ENCODE measurements around the gene FAM81B. TPM values are rescaled to one million over a fixed set of nuclear protein-coding genes. Genes with fewer than 3 reads are reported as not detected.

The FAM81B gene
- polyA plus RNA-seq, 3 donors = not detected

DNA sequence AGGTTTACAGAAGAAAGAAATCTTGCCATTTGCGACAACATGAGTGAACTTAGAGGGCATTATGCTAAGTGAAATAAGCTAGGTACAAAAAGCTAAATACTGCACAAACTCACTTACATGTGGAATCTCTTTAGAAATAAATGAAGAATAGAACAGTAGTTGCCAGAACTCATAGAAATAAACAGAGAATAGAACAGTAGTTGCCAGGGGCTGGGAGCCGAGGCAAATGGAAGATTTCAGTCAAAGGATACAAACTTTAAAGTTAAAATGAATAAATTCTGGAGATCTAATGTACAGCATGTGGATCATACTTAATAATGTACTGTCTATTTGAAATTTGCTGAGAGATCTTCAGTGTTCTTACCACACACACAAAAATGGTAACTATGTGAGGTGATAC is 63.4 kb downstream of the FAM81B start:
- H3K9me3 ChIP-seq (replicated peaks in 1 of 2; ENCODE audit: control insufficient read depth in 1 of 2, insufficient read depth in 1 of 2, low read length in 2 of 2) = no peaks in the 10 kb centered on the region
- Mint-ChIP-seq H3K4me1 (no peaks in the 10 kb centered on the region), H3K27me3 (ENCODE audit: low read depth in 3 of 3) (peaks cover 0 to 1% (median 0%) of the 10 kb centered on the region in 3 donors), H3K9me3 (peaks cover 0 to 2% (median 0%) of the 10 kb centered on the region in 7 donors), H3K27ac (no peak overlapping the region), H3K4me3 (no peak overlapping the region), H3K36me3 (peaks cover under 1% of the 10 kb centered on the region in 2 donors)
- no peak overlapping the region for H3K4me3 ChIP-seq (replicated peaks in 1 of 3; ENCODE audit: low read depth in 2 of 3, low read length in 3 of 3)
- H3K4me1 ChIP-seq (ENCODE audit: control insufficient read depth in 1 of 2, insufficient read depth in 2 of 2, low read length in 2 of 2) = no peaks in the 10 kb centered on the region
- no peak overlapping the region for H3K9ac ChIP-seq (ENCODE audit: insufficient read depth, low read length, poor library complexity, severe bottlenecking)
- intact Hi-C loops (cut with micrococcal nuclease) = no loop called here
- no peak overlapping the region for H3K4me2 ChIP-seq (replicated peaks; ENCODE audit: extremely low read depth, low read length, poor library complexity, severe bottlenecking)
- no peak overlapping the region for H3K27ac ChIP-seq (ENCODE audit: low read depth in 1 of 2, low read length in 2 of 2)
- TF ChIP-seq, protein P1, sequence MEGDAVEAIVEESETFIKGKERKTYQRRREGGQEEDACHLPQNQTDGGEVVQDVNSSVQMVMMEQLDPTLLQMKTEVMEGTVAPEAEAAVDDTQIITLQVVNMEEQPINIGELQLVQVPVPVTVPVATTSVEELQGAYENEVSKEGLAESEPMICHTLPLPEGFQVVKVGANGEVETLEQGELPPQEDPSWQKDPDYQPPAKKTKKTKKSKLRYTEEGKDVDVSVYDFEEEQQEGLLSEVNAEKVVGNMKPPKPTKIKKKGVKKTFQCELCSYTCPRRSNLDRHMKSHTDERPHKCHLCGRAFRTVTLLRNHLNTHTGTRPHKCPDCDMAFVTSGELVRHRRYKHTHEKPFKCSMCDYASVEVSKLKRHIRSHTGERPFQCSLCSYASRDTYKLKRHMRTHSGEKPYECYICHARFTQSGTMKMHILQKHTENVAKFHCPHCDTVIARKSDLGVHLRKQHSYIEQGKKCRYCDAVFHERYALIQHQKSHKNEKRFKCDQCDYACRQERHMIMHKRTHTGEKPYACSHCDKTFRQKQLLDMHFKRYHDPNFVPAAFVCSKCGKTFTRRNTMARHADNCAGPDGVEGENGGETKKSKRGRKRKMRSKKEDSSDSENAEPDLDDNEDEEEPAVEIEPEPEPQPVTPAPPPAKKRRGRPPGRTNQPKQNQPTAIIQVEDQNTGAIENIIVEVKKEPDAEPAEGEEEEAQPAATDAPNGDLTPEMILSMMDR (IDR thresholded peaks at IDR 0.05) = no peak
- no CpG with 5 or more reads among the region's 2 CpGs for WGBS (ENCODE audit: insufficient coverage)
- H3K79me2 ChIP-seq (ENCODE audit: insufficient read depth, low read length) = no peaks in the 10 kb centered on the region
- no peaks in the 10 kb centered on the region for H3K36me3 ChIP-seq (replicated peaks in 1 of 2; ENCODE audit: control insufficient read depth in 1 of 2, insufficient read depth in 2 of 2, low read length in 2 of 2)
- DNase-seq = no peak
- H2AFZ ChIP-seq (ENCODE audit: insufficient read depth, low read depth, low read length, poor library complexity, severe bottlenecking) = no peak overlapping the region
- H4K20me1 ChIP-seq (ENCODE audit: insufficient read depth, low read length) = no peaks in the 10 kb centered on the region
- H3K27me3 ChIP-seq (ENCODE audit: control insufficient read depth in 2 of 2, insufficient read depth in 2 of 2, low read length in 2 of 2) = no peaks in the 10 kb centered on the region

DNA sequence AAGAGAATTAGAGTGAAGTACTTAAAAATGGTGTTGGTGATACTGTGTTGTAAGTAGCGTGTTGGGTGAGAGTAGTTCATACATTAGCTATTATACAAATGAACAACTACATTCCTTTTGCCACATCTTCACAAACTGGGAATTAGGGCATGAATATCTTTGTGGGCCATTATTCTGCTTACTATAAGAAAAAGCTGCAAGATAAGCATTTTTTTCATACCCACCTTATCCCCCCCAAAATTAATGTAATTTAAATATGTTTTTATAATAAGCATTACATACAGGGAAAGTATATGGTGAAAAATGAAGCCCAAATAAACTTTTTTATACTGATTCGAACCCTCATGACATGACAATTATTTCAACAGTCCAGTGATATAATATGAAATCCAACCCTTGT is 69.5 kb downstream of the FAM81B start:
- no peak overlapping the region for H3K27ac Mint-ChIP-seq
- intact Hi-C loops (cut with micrococcal nuclease) = no loop called here
- Histone ChIP-seq H4K20me1 (ENCODE audit: insufficient read depth, low read length) (no peaks in the 10 kb centered on the region), H3K27ac (ENCODE audit: low read depth in 1 of 2, low read length in 2 of 2) (no peak overlapping the region), H3K27me3 (ENCODE audit: control insufficient read depth in 2 of 2, insufficient read depth in 2 of 2, low read length in 2 of 2) (no peaks in the 10 kb centered on the region), H3K4me2 (replicated peaks; ENCODE audit: extremely low read depth, low read length, poor library complexity, severe bottlenecking) (no peak overlapping the region), H3K9me3 (replicated peaks in 1 of 2; ENCODE audit: control insufficient read depth in 1 of 2, insufficient read depth in 1 of 2, low read length in 2 of 2) (no peaks in the 10 kb centered on the region), H3K36me3 (replicated peaks in 1 of 2; ENCODE audit: control insufficient read depth in 1 of 2, insufficient read depth in 2 of 2, low read length in 2 of 2) (peaks cover 36 to 53% of the 10 kb centered on the region in 2 donors), H2AFZ (ENCODE audit: insufficient read depth, low read depth, low read length, poor library complexity, severe bottlenecking) (no peak overlapping the region), H3K9ac (ENCODE audit: insufficient read depth, low read length, poor library complexity, severe bottlenecking) (no peak overlapping the region), H3K4me1 (ENCODE audit: control insufficient read depth in 1 of 2, insufficient read depth in 2 of 2, low read length in 2 of 2) (no peaks in the 10 kb centered on the region), H3K79me2 (ENCODE audit: insufficient read depth, low read length) (no peaks in the 10 kb centered on the region), H3K4me3 (replicated peaks in 1 of 3; ENCODE audit: low read depth in 2 of 3, low read length in 3 of 3) (no peak overlapping the region)
- H3K36me3 Mint-ChIP-seq = peaks cover 19 to 46% of the 10 kb centered on the region in 2 donors
- peaks cover 0 to 8% (median 0%) of the 10 kb centered on the region in 7 donors for H3K9me3 Mint-ChIP-seq
- H3K4me1 Mint-ChIP-seq = no peaks in the 10 kb centered on the region
- no peak overlapping the region for H3K4me3 Mint-ChIP-seq
- H3K27me3 Mint-ChIP-seq (ENCODE audit: low read depth in 3 of 3) = peaks cover 0 to 1% (median 0%) of the 10 kb centered on the region in 3 donors
- no CpG with 5 or more reads among the region's 2 CpGs for WGBS (ENCODE audit: insufficient coverage)
- TF ChIP-seq, protein P1 (IDR thresholded peaks at IDR 0.05) = no peak
- no peak for DNase-seq

Data from CD14-positive monocyte (primary cell).